CD14-positive monocyte (primary cell): ENCODE results near the gene UBE2G1. TPM values are rescaled to one million over a fixed set of nuclear protein-coding genes. Genes with fewer than 3 reads are reported as not detected.

Experiments
- DNase-seq, 3 donors: peaks; one replicate each; pipeline ENCODE4 v3.0.0-alpha.2; 2011 to 2022
- H2AFZ ChIP-seq: 2 replicates; pipeline ENCODE4 v1.6.0; 2012; ENCODE audit warnings: mild to moderate bottlenecking, low read depth, low read length, inconsistent platforms; ENCODE audit not compliant: insufficient read depth, poor library complexity, severe bottlenecking
- H3K27ac ChIP-seq, 2 donors: 1 replicate in 1 of 2; 2 replicates in 1 of 2; pipeline ENCODE4 v1.5.1; 2012 to 2013; ENCODE audit warnings: low read length in 2 of 2, control low read depth in 1 of 2, inconsistent platforms in 1 of 2, low read depth in 1 of 2, mild to moderate bottlenecking in 1 of 2
- H3K27me3 ChIP-seq, 2 donors: one replicate each; pipeline versions ENCODE4 v1.6.0 to v1.6.1; 2011 to 2013; ENCODE audit warnings: low read length in 2 of 2; ENCODE audit not compliant: control insufficient read depth in 2 of 2, insufficient read depth in 2 of 2
- H3K36me3 ChIP-seq, 2 donors: replicated peaks in 1 of 2; 1 replicate in 1 of 2; 2 replicates in 1 of 2; pipeline versions ENCODE4 v1.5.1 to v1.6.1; 2012 to 2013; ENCODE audit warnings: low read length in 2 of 2, control low read depth in 1 of 2, inconsistent platforms in 1 of 2, mild to moderate bottlenecking in 1 of 2; ENCODE audit not compliant: insufficient read depth in 2 of 2, control insufficient read depth in 1 of 2
- H3K4me1 ChIP-seq, 2 donors: 1 replicate in 1 of 2; 2 replicates in 1 of 2; pipeline versions ENCODE4 v1.5.1 to v1.6.1; 2012 to 2013; ENCODE audit warnings: low read length in 2 of 2, control low read depth in 1 of 2, inconsistent platforms in 1 of 2, mild to moderate bottlenecking in 1 of 2, moderate library complexity in 1 of 2; ENCODE audit not compliant: insufficient read depth in 2 of 2, control insufficient read depth in 1 of 2
- H3K4me2 ChIP-seq: replicated peaks from 2 replicates; pipeline ENCODE3; 2012; ENCODE audit warnings: low read length, moderate library complexity, mild to moderate bottlenecking; ENCODE audit not compliant: poor library complexity, severe bottlenecking; ENCODE audit errors: extremely low read depth
- H3K4me3 ChIP-seq, 3 experiments: fragments of 200-600 bp in 1 of 3; sonication (generic) in 1 of 3; replicated peaks in 1 of 3; 1 replicate in 2 of 3; 2 replicates in 1 of 3; pipeline ENCODE4 v1.5.1; 2011 to 2013; ENCODE audit warnings: low read length in 3 of 3, mild to moderate bottlenecking in 3 of 3, control low read depth in 2 of 3, low read depth in 2 of 3, inconsistent platforms in 1 of 3, moderate library complexity in 1 of 3
- H3K79me2 ChIP-seq: 2 replicates; pipeline ENCODE4 v1.6.0; 2012; ENCODE audit warnings: mild to moderate bottlenecking, control low read depth, inconsistent platforms, low read length, moderate library complexity; ENCODE audit not compliant: insufficient read depth
- H3K9ac ChIP-seq: 2 replicates; pipeline ENCODE4 v1.6.0; 2017; ENCODE audit warnings: low read length, mild to moderate bottlenecking; ENCODE audit not compliant: insufficient read depth, poor library complexity, severe bottlenecking
- H3K9me3 ChIP-seq, 2 donors: replicated peaks in 1 of 2; 1 replicate in 1 of 2; 2 replicates in 1 of 2; pipeline versions ENCODE4 v1.5.1 to v1.6.1; 2012 to 2013; ENCODE audit warnings: low read length in 2 of 2, control low read depth in 1 of 2; ENCODE audit not compliant: control insufficient read depth in 1 of 2, insufficient read depth in 1 of 2
- H4K20me1 ChIP-seq: 2 replicates; pipeline ENCODE4 v1.6.0; 2012; ENCODE audit warnings: mild to moderate bottlenecking, low read length, control low read depth, moderate library complexity; ENCODE audit not compliant: insufficient read depth
- H3K27ac Mint-ChIP-seq, 7 donors: one replicate each; pipeline ENCODE4 v1.8.0; 2020; ENCODE audit warnings: mild to moderate bottlenecking in 7 of 7, mixed read lengths in 7 of 7, moderate library complexity in 6 of 7, inconsistent platforms in 2 of 7
- H3K27me3 Mint-ChIP-seq, 3 donors: one replicate each; pipeline ENCODE4 v1.8.0; 2021 to 2022; ENCODE audit warnings: low read depth in 3 of 3, mild to moderate bottlenecking in 3 of 3, mixed read lengths in 3 of 3, moderate library complexity in 3 of 3, inconsistent platforms in 1 of 3
- H3K36me3 Mint-ChIP-seq, 2 donors: one replicate each; pipeline ENCODE4 v1.8.0; 2020; ENCODE audit warnings: mixed read lengths in 2 of 2, inconsistent platforms in 1 of 2, mild to moderate bottlenecking in 1 of 2
- H3K4me1 Mint-ChIP-seq: one replicate; pipeline ENCODE4 v1.8.0; 2020; ENCODE audit warnings: mild to moderate bottlenecking, mixed read lengths
- H3K4me3 Mint-ChIP-seq, 2 donors: one replicate each; pipeline ENCODE4 v1.8.0; 2020; ENCODE audit warnings: mild to moderate bottlenecking in 2 of 2, mixed read lengths in 2 of 2, moderate library complexity in 1 of 2
- H3K9me3 Mint-ChIP-seq, 7 donors: one replicate each; pipeline ENCODE4 v1.8.0; 2020 to 2022; ENCODE audit warnings: mixed read lengths in 7 of 7, mild to moderate bottlenecking in 6 of 7, moderate library complexity in 6 of 7, inconsistent platforms in 2 of 7
- WGBS: methylation state at CpG from one replicate; pipeline ENCODE4 v1.1.5; 2013; ENCODE audit warnings: missing lambda C conversion rate; ENCODE audit not compliant: insufficient coverage; 5-methylcytosine and 5-hydroxymethylcytosine counted together
- intact Hi-C, 2 donors: fragments of 100-400 bp; cut with micrococcal nuclease; formaldehyde crosslinking; loops; one replicate each; pipeline versions ENCODE4 v1.15.0 to v1.15.1; 2023
- polyA plus RNA-seq, 3 donors: library from polyadenylated mRNA; depleted of rRNA in 1 of 3; unstranded in 2 of 3; stranded (reverse) in 1 of 3; fragments of 300-500 nt in 2 of 3; fragments of >200 nt in 1 of 3; fragmentation: Illumina TruSeq in 2 of 3; gene quantifications; 1 replicate in 2 of 3; 2 replicates in 1 of 3; pipeline ENCODE4 v1.2.3, GENCODE V29; 2012 to 2021
- TF ChIP-seq, protein P1 (sequence below): fragments of 200-600 bp; IDR thresholded peaks from one replicate; pipeline ENCODE4 v1.8.0; 2022; ENCODE audit warnings: antibody characterized with exemption, mild to moderate bottlenecking

The UBE2G1 gene
- polyA plus RNA-seq, 3 donors = 18.3 to 41.4 (median 29.3) TPM

DNA sequence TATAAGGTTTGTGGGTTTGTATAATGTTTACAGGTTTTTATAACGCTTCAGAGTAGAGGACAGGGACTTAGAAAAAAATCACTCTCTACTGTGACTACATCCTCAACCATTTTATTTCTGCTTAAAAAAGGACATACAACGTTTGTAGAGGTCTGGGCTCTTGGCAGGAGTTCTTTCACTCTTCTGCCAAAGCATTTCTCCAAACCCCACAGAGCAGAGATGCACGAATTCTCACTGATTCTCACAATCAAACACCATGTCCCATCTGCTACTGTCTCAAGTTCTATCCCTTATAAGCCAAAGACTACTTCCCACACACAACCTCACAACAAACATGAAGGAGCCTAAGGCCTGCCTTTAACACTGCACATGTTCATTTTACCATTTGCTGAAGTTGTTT, 95.7 kb downstream of the UBE2G1 start:
- Histone ChIP-seq H3K4me2 (no peak overlapping the region), H3K4me3 (no peak overlapping the region), H3K9ac (no peak overlapping the region), H3K27me3 (no peaks in the 10 kb centered on the region), H3K9me3 (no peaks in the 10 kb centered on the region), H4K20me1 (peaks cover 21% of the 10 kb centered on the region), H3K4me1 (no peaks in the 10 kb centered on the region), H2AFZ (no peak overlapping the region), H3K27ac (no peak overlapping the region), H3K36me3 (peaks cover 12 to 63% of the 10 kb centered on the region in 2 donors), H3K79me2 (no peaks in the 10 kb centered on the region)
- TF ChIP-seq, protein P1, sequence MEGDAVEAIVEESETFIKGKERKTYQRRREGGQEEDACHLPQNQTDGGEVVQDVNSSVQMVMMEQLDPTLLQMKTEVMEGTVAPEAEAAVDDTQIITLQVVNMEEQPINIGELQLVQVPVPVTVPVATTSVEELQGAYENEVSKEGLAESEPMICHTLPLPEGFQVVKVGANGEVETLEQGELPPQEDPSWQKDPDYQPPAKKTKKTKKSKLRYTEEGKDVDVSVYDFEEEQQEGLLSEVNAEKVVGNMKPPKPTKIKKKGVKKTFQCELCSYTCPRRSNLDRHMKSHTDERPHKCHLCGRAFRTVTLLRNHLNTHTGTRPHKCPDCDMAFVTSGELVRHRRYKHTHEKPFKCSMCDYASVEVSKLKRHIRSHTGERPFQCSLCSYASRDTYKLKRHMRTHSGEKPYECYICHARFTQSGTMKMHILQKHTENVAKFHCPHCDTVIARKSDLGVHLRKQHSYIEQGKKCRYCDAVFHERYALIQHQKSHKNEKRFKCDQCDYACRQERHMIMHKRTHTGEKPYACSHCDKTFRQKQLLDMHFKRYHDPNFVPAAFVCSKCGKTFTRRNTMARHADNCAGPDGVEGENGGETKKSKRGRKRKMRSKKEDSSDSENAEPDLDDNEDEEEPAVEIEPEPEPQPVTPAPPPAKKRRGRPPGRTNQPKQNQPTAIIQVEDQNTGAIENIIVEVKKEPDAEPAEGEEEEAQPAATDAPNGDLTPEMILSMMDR = no peak
- H3K4me3 Mint-ChIP-seq = no peak overlapping the region
- no peak overlapping the region for H3K27ac Mint-ChIP-seq
- peaks cover 33 to 59% of the 10 kb centered on the region in 2 donors for H3K36me3 Mint-ChIP-seq
- intact Hi-C loops = no loop called here
- peaks cover 0 to 3% (median 2%) of the 10 kb centered on the region in 3 donors for H3K27me3 Mint-ChIP-seq
- H3K4me1 Mint-ChIP-seq = peaks cover 2% of the 10 kb centered on the region
- DNase-seq = no peak
- WGBS = 100% methylated on average over 1 of the region's 3 CpGs
- H3K9me3 Mint-ChIP-seq = no peaks in the 10 kb centered on the region

DNA sequence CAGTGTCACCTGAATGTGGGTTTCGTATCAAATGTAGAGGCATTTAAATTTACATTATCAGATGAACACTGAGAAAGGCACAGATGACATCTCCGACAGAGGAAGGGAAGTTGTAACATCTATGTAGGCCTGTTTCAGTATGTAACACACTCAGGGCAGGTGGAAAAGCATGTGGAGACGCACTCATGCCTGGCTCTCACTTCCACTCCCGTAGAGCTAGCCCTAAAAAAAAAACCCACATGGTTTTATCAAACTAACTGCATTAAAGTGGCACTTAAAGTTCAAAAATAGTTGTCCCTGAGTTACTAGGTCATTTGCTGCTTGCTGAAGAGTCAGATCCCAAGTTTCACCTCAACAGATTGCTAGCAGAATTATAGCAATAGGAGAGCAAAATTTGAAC, 96.6 kb downstream of the UBE2G1 start:
- Histone ChIP-seq H3K27me3 (no peaks in the 10 kb centered on the region), H3K9ac (no peak overlapping the region), H3K79me2 (no peaks in the 10 kb centered on the region), H3K9me3 (no peaks in the 10 kb centered on the region), H3K4me3 (no peak overlapping the region), H3K4me2 (no peak overlapping the region), H3K36me3 (peaks cover 12 to 61% of the 10 kb centered on the region in 2 donors), H3K27ac (no peak overlapping the region), H4K20me1 (peaks cover 19% of the 10 kb centered on the region), H2AFZ (no peak overlapping the region), H3K4me1 (no peaks in the 10 kb centered on the region)
- TF ChIP-seq, protein P1 = no peak
- Mint-ChIP-seq H3K36me3 (peaks cover 32 to 57% of the 10 kb centered on the region in 2 donors), H3K27me3 (peaks cover 0 to 7% (median 4%) of the 10 kb centered on the region in 3 donors), H3K27ac (no peak overlapping the region), H3K4me3 (no peak overlapping the region), H3K9me3 (no peaks in the 10 kb centered on the region), H3K4me1 (peaks cover 5% of the 10 kb centered on the region)
- WGBS = 100% methylated on average over 1 of the region's 4 CpGs
- DNase-seq = no peak
- intact Hi-C loops = no loop called here
